ENCODE results near the gene TLE3. TPM values are rescaled to one million over a fixed set of nuclear protein-coding genes. Genes with fewer than 3 reads are reported as not detected.
A peak's percentile ranks its signal among the peaks of the same experiment; 100 is the strongest.

TLE3 gene
- total RNA-seq, 1 donor from 2014 or later, result 58.8 TPM

GRCh38 chr15:70099967-70100473 lies 2.3 kb upstream of the TLE3 start:
- no peaks in the 10 kb centered on the region for H3K9me3 ChIP-seq
- no peak for DNase-seq
- peaks cover 33% of the 10 kb centered on the region for H3K4me1 ChIP-seq
- H3K27ac ChIP-seq, result peak overlapping the region; percentile 34
- H3K4me3 ChIP-seq, result peak overlapping the region; percentile 26
- no peaks in the 10 kb centered on the region for H3K36me3 ChIP-seq
- H3K27me3 ChIP-seq, result no peaks in the 10 kb centered on the region
- ATAC-seq, result no peak
- TF ChIP-seq, protein P1, sequence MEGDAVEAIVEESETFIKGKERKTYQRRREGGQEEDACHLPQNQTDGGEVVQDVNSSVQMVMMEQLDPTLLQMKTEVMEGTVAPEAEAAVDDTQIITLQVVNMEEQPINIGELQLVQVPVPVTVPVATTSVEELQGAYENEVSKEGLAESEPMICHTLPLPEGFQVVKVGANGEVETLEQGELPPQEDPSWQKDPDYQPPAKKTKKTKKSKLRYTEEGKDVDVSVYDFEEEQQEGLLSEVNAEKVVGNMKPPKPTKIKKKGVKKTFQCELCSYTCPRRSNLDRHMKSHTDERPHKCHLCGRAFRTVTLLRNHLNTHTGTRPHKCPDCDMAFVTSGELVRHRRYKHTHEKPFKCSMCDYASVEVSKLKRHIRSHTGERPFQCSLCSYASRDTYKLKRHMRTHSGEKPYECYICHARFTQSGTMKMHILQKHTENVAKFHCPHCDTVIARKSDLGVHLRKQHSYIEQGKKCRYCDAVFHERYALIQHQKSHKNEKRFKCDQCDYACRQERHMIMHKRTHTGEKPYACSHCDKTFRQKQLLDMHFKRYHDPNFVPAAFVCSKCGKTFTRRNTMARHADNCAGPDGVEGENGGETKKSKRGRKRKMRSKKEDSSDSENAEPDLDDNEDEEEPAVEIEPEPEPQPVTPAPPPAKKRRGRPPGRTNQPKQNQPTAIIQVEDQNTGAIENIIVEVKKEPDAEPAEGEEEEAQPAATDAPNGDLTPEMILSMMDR (IDR thresholded peaks at IDR 0.05), result no peak
- intact Hi-C loops (cut with DNase I), result no loop called here

DNA sequence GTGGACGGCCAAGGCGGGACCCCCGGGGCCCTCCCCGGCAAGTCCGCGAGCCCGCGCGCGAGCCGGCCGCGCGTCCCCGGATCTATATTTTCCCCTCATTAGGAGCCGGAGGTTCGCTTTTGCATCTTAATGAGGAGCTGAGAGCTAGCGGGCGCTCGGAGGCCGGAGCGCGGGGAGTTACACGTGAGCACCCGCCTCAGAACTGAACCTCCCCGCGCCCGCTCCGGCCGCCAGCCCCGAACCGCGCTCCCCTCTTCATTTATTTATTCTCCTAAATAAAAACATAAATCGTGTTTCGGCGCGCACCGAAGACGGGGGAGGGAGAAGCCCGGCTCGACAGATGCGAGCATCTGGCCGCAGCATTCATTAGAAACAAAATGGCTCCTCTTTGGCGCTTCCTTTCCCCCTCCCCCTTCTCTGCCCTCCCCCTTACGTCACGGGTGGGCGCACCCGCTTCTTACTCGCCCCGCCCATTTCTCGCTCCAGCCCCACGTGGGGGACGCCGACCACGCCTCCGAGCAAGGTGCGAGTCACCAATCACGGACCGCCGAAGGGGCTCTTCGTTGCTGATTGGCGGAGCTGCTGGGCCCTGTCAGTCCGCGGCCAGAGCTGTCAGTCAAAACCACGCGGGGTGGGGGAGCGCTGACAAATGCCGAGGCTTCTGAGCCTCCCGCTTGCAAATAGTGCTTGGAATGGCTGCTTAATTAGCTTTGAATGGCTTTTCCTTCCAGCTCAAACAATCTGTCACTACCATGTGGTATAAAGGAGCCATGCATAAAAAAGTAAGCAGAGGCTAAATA lies 1.6 kb upstream of the TLE3 start:
- Histone ChIP-seq H3K27ac (peak overlapping the region; percentile 98), H3K9me3 (no peaks in the 10 kb centered on the region), H3K4me1 (peaks cover 40% of the 10 kb centered on the region), H3K36me3 (no peaks in the 10 kb centered on the region), H3K4me3 (peak overlapping the region; percentile 86), H3K27me3 (no peaks in the 10 kb centered on the region)
- peak; percentile 81 for ATAC-seq
- intact Hi-C loops (cut with DNase I), result no loop called here
- DNase-seq, result peak; percentile 100
- TF ChIP-seq, protein P1 (IDR thresholded peaks at IDR 0.05), result no peak

- TF ChIP-seq, protein P1 (IDR thresholded peaks at IDR 0.05), result no peak
- Histone ChIP-seq H3K27me3 (no peaks in the 10 kb centered on the region), H3K4me3 (peak overlapping the region; percentile 86), H3K27ac (peak overlapping the region; percentile 98), H3K9me3 (no peaks in the 10 kb centered on the region), H3K36me3 (no peaks in the 10 kb centered on the region), H3K4me1 (peaks cover 47% of the 10 kb centered on the region)
- ATAC-seq (peak; percentile 0), DNase-seq (peak; percentile 84)
- intact Hi-C loops (cut with DNase I), result no loop called here
Measured at GRCh38 chr15:70098461-70099166, 897 bp upstream of the TLE3 start.

- no peaks in the 10 kb centered on the region for H3K27me3 ChIP-seq
- DNase-seq (no peak), ATAC-seq (no peak)
- no peaks in the 10 kb centered on the region for H3K9me3 ChIP-seq
- TF ChIP-seq, protein P1 (IDR thresholded peaks at IDR 0.05), result no peak
- H3K27ac ChIP-seq, result peak overlapping the region; percentile 98
- peak overlapping the region; percentile 86 for H3K4me3 ChIP-seq
- no peaks in the 10 kb centered on the region for H3K36me3 ChIP-seq
- intact Hi-C loops (cut with DNase I), result no loop called here
- H3K4me1 ChIP-seq, result peaks cover 52% of the 10 kb centered on the region
Measured at GRCh38 chr15:70098153-70098460, 390 bp upstream of the TLE3 start.

- Histone ChIP-seq H3K36me3 (peaks cover 8% of the 10 kb centered on the region), H3K27me3 (no peaks in the 10 kb centered on the region), H3K4me3 (peak overlapping the region; percentile 86), H3K9me3 (no peaks in the 10 kb centered on the region), H3K27ac (peak overlapping the region; percentile 98), H3K4me1 (peaks cover 63% of the 10 kb centered on the region)
- intact Hi-C loops (cut with DNase I), result no loop called here
- no peak for DNase-seq
- no peak for ATAC-seq
- TF ChIP-seq, protein P1 (IDR thresholded peaks at IDR 0.05), result no peak
Measured at GRCh38 chr15:70097063-70097320, 725 bp downstream of the TLE3 start.
